ENCODE data around the gene FEM1B. TPM values are rescaled to one million over a fixed set of nuclear protein-coding genes. Genes with fewer than 3 reads are reported as not detected.

FEM1B gene
- total RNA-seq, 1 experiment from 2014 or later, result 22.1 TPM

DNA sequence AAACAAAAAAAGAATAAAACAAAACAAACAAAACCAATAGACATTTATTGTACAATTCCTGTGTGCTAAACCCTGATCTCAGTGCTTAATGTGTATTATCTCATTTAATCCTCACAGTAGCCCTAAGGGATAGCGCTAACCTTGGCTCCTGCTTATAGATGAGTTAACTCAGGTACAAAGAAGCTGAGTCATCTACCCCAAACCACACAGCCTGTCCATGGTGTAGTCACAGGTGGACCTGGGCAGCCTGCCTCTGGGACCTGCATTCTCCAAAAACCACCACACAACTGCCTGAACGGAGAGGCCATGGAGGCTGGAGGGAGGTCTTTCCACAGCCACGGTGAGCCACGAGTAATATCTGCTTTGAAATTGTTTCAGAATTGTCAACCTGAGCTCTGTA lies 42.5 kb upstream of the FEM1B start:
- DNase-seq (peak; percentile 59), ATAC-seq (no peak)
- H3K4me2 ChIP-seq (ENCODE audit: low read length), result no peak overlapping the region
- no peaks in the 10 kb centered on the region for H3K9me3 ChIP-seq (ENCODE audit: low read length)
- H3K4me1 ChIP-seq (ENCODE audit: insufficient read depth, low read length), result peaks cover 4% of the 10 kb centered on the region; the same call in 1 of the 2 replicates
- ChIA-PET CTCF (no interaction called here), POLR2A (ENCODE audit: unreplicated experiment) (no interaction called here)
- TF ChIP-seq EZH2 (IDR thresholded peaks at IDR 0.05; ENCODE audit: low read length, unreplicated experiment), result no peak
- TF ChIP-seq EZH2phosphoT487 (IDR thresholded peaks at IDR 0.05; ENCODE audit: borderline replicate concordance, low read length), result no peak
- TF ChIP-seq, protein P1, sequence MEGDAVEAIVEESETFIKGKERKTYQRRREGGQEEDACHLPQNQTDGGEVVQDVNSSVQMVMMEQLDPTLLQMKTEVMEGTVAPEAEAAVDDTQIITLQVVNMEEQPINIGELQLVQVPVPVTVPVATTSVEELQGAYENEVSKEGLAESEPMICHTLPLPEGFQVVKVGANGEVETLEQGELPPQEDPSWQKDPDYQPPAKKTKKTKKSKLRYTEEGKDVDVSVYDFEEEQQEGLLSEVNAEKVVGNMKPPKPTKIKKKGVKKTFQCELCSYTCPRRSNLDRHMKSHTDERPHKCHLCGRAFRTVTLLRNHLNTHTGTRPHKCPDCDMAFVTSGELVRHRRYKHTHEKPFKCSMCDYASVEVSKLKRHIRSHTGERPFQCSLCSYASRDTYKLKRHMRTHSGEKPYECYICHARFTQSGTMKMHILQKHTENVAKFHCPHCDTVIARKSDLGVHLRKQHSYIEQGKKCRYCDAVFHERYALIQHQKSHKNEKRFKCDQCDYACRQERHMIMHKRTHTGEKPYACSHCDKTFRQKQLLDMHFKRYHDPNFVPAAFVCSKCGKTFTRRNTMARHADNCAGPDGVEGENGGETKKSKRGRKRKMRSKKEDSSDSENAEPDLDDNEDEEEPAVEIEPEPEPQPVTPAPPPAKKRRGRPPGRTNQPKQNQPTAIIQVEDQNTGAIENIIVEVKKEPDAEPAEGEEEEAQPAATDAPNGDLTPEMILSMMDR (conservative IDR thresholded peaks at IDR 0.05; ENCODE audit: low read depth, low read length), result no peak
- H3K36me3 ChIP-seq (ENCODE audit: low read depth, low read length), result no peaks in the 10 kb centered on the region
- BruUV-seq (replicated peaks), result no TSS peak
- no peaks in the 10 kb centered on the region for H3K79me2 ChIP-seq (ENCODE audit: low read length)
- H2AFZ ChIP-seq (ENCODE audit: low read length), result no peak overlapping the region
- no peak overlapping the region for H3K27ac ChIP-seq (ENCODE audit: low read length)
- H3K27me3 ChIP-seq (ENCODE audit: low read length), result no peaks in the 10 kb centered on the region
- no peaks in the 10 kb centered on the region for H3K9me2 ChIP-seq (replicated peaks; ENCODE audit: low read length)
- intact Hi-C loops (cut with micrococcal nuclease), result no loop called here
- H3F3A ChIP-seq (ENCODE audit: low read length, unreplicated experiment), result no peaks in the 10 kb centered on the region
- H4K20me1 ChIP-seq (ENCODE audit: low read length), result no peaks in the 10 kb centered on the region
- no peak overlapping the region for H3K4me3 ChIP-seq (ENCODE audit: low read length)
- H3K9ac ChIP-seq (ENCODE audit: low read length), result no peak overlapping the region

DNA sequence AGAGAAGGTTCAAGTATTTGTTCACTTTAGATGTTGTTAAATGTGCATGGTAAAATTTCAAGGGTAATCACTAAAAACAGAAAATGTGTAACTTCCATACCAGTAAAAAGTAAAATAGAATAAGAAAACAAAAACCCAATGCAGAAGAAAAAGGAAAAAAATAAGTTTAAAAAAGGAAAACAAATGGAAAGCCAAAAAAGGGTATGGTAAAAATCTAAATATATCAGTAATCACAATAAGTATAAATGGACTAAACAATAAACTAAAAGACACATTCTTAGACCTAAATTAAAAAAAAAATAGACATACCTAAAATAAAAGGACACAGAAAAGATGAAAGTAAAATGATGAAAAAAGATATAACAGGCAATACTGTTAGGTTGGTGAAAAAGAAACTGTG lies 38.5 kb upstream of the FEM1B start:
- no peak overlapping the region for H3K9ac ChIP-seq (ENCODE audit: low read length)
- DNase-seq, result no peak
- no peaks in the 10 kb centered on the region for H4K20me1 ChIP-seq (ENCODE audit: low read length)
- ChIA-PET POLR2A (ENCODE audit: unreplicated experiment) (no interaction called here), CTCF (no interaction called here)
- H3K4me1 ChIP-seq (ENCODE audit: insufficient read depth, low read length), result no peaks in the 10 kb centered on the region
- no peaks in the 10 kb centered on the region for H3K9me3 ChIP-seq (ENCODE audit: low read length)
- TF ChIP-seq, protein P1 (conservative IDR thresholded peaks at IDR 0.05; ENCODE audit: low read depth, low read length), result no peak
- TF ChIP-seq EZH2 (IDR thresholded peaks at IDR 0.05; ENCODE audit: low read length, unreplicated experiment) (no peak), EZH2phosphoT487 (IDR thresholded peaks at IDR 0.05; ENCODE audit: borderline replicate concordance, low read length) (no peak)
- H2AFZ ChIP-seq (ENCODE audit: low read length), result no peak overlapping the region
- no peaks in the 10 kb centered on the region for H3K27me3 ChIP-seq (ENCODE audit: low read length)
- H3K9me2 ChIP-seq (replicated peaks; ENCODE audit: low read length), result no peaks in the 10 kb centered on the region
- ATAC-seq, result no peak
- intact Hi-C loops (cut with micrococcal nuclease), result no loop called here
- BruUV-seq (replicated peaks), result no TSS peak
- no peak overlapping the region for H3K27ac ChIP-seq (ENCODE audit: low read length)
- no peaks in the 10 kb centered on the region for H3K79me2 ChIP-seq (ENCODE audit: low read length)
- no peaks in the 10 kb centered on the region for H3F3A ChIP-seq (ENCODE audit: low read length, unreplicated experiment)
- no peak overlapping the region for H3K4me2 ChIP-seq (ENCODE audit: low read length)
- no peak overlapping the region for H3K4me3 ChIP-seq (ENCODE audit: low read length)
- no peaks in the 10 kb centered on the region for H3K36me3 ChIP-seq (ENCODE audit: low read depth, low read length)

DNA sequence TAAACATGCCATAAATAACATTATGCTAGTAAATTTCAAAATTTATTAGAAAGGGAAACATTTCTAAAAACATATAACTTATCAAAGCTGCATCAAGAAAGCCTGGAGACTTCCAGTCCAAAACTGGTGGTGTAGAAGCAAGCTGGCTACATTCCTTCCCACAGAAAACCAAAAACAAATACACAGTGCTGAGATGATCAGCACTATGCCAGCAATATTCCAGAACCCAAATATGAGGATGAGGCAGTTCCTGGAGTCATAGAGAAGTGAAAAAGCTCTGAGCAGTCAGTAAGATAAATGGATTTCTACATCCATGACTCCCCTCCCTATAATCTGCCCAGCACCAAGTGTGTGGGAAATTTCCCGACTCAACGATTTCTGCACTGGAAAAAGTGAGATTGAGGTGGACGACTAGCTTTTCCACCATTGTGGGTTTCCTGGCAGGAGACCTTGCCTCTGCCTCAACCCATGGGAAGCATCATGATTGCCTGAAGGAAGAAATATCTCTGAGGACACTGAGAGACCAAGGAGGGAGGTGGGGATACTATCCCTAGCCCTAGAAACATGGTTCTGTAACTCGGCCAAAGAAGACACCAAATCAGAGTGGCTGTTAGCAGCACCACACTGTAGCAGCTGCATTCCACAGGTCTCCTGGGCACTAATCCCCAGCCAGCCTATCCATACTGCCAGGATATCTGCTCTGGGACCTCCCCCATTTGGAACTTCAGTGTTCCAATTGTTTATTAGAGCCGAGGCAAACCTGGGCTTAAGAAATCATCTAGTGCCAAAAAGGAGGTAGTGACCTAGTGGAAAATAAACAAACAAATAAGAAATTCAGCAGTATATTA lies 36.2 kb upstream of the FEM1B start:
- DNase-seq (no peak), ATAC-seq (no peak)
- CTCF ChIA-PET, result no interaction called here
- Histone ChIP-seq H3K27ac (ENCODE audit: low read length) (no peak overlapping the region), H3K79me2 (ENCODE audit: low read length) (no peaks in the 10 kb centered on the region), H3K9me2 (replicated peaks; ENCODE audit: low read length) (no peaks in the 10 kb centered on the region), H3K9me3 (ENCODE audit: low read length) (peaks cover 3% of the 10 kb centered on the region; the same call in 1 of the 2 replicates), H3K27me3 (ENCODE audit: low read length) (no peaks in the 10 kb centered on the region), H4K20me1 (ENCODE audit: low read length) (no peaks in the 10 kb centered on the region), H3K36me3 (ENCODE audit: low read depth, low read length) (no peaks in the 10 kb centered on the region), H3F3A (ENCODE audit: low read length, unreplicated experiment) (no peaks in the 10 kb centered on the region), H3K9ac (ENCODE audit: low read length) (no peak overlapping the region), H3K4me1 (ENCODE audit: insufficient read depth, low read length) (no peaks in the 10 kb centered on the region), H3K4me2 (ENCODE audit: low read length) (no peak overlapping the region), H3K4me3 (ENCODE audit: low read length) (no peak overlapping the region), H2AFZ (ENCODE audit: low read length) (no peak overlapping the region)
- intact Hi-C loops (cut with micrococcal nuclease), result no loop called here
- BruUV-seq (replicated peaks), result no TSS peak
- POLR2A ChIA-PET (ENCODE audit: unreplicated experiment), result no interaction called here
- TF ChIP-seq EZH2 (IDR thresholded peaks at IDR 0.05; ENCODE audit: low read length, unreplicated experiment) (no peak), EZH2phosphoT487 (IDR thresholded peaks at IDR 0.05; ENCODE audit: borderline replicate concordance, low read length) (no peak)
- TF ChIP-seq, protein P1 (conservative IDR thresholded peaks at IDR 0.05; ENCODE audit: low read depth, low read length), result no peak

Measured in PC-3 (cell line).